ENCODE data around the gene PTPRN2.
"Not testable (repeated sequence)": the region's sequence is repeated elsewhere in the genome, so short reads cannot be mapped to it uniquely, and the experiment has no call there.

Gene PTPRN2

GRCh38 chr7:158431055-158431940, 156.3 kb downstream of the PTPRN2 start:
- in situ Hi-C loops (cut with MboI; ENCODE audit: low pct_unique_long_range_greater_than_20kb, low sequenced_read_pairs, unreplicated experiment): no loop called here
- no peak for DNase-seq (ENCODE audit: low spot score)
- no peak for TF ChIP-seq CTCF (IDR thresholded peaks at IDR 0.05; ENCODE audit: extremely low read depth, insufficient read depth, missing control alignments)

- DNase-seq (ENCODE audit: low spot score): no peak
These were observed 157.2 kb downstream of the PTPRN2 start for GRCh38 chr7:158430308-158431034.

GRCh38 chr7:158428837-158429753, 158.5 kb downstream of the PTPRN2 start:
- in situ Hi-C loops (cut with MboI; ENCODE audit: low pct_unique_long_range_greater_than_20kb, low sequenced_read_pairs, unreplicated experiment): no loop called here
- TF ChIP-seq CTCF (IDR thresholded peaks at IDR 0.05; ENCODE audit: extremely low read depth, insufficient read depth, missing control alignments): no peak
- DNase-seq (ENCODE audit: low spot score): no peak

More at GRCh38 chr7:158430308-158431034, 157.2 kb downstream of the PTPRN2 start:
- in situ Hi-C loops (cut with MboI; ENCODE audit: low pct_unique_long_range_greater_than_20kb, low sequenced_read_pairs, unreplicated experiment): no loop called here
- no peak for TF ChIP-seq CTCF (IDR thresholded peaks at IDR 0.05; ENCODE audit: extremely low read depth, insufficient read depth, missing control alignments)

GRCh38 chr7:158428131-158428836, 159.3 kb downstream of the PTPRN2 start:
- no peak for TF ChIP-seq CTCF (IDR thresholded peaks at IDR 0.05; ENCODE audit: extremely low read depth, insufficient read depth, missing control alignments)
- in situ Hi-C loops (cut with MboI; ENCODE audit: low pct_unique_long_range_greater_than_20kb, low sequenced_read_pairs, unreplicated experiment): no loop called here
- no peak for DNase-seq (ENCODE audit: low spot score)

- DNase-seq (ENCODE audit: low spot score); in situ Hi-C loops (cut with MboI; ENCODE audit: low pct_unique_long_range_greater_than_20kb, low sequenced_read_pairs, unreplicated experiment): not testable (repeated sequence)
These were observed 161.9 kb downstream of the PTPRN2 start for GRCh38 chr7:158425676-158426075.

- in situ Hi-C loops (cut with MboI; ENCODE audit: low pct_unique_long_range_greater_than_20kb, low sequenced_read_pairs, unreplicated experiment): no loop called here
- no peak for TF ChIP-seq CTCF (IDR thresholded peaks at IDR 0.05; ENCODE audit: extremely low read depth, insufficient read depth, missing control alignments)
- DNase-seq (ENCODE audit: low spot score): no peak
These were observed 163.1 kb downstream of the PTPRN2 start for GRCh38 chr7:158424531-158424930.
